Stimulated activated CD8-positive, alpha-beta memory T cell treated with anti-CD3 and anti-CD28 coated beads, Interleukin-15, amount 100 ng/mL, for 4 hours (primary cell): ENCODE measurements around the gene NUP205.

Source experiments
- DNase-seq, 2 donors: peaks; one replicate each; pipeline ENCODE4 v3.0.0-alpha.2; 2020; ENCODE audit warnings: low read depth in 2 of 2

Gene NUP205, protein sequence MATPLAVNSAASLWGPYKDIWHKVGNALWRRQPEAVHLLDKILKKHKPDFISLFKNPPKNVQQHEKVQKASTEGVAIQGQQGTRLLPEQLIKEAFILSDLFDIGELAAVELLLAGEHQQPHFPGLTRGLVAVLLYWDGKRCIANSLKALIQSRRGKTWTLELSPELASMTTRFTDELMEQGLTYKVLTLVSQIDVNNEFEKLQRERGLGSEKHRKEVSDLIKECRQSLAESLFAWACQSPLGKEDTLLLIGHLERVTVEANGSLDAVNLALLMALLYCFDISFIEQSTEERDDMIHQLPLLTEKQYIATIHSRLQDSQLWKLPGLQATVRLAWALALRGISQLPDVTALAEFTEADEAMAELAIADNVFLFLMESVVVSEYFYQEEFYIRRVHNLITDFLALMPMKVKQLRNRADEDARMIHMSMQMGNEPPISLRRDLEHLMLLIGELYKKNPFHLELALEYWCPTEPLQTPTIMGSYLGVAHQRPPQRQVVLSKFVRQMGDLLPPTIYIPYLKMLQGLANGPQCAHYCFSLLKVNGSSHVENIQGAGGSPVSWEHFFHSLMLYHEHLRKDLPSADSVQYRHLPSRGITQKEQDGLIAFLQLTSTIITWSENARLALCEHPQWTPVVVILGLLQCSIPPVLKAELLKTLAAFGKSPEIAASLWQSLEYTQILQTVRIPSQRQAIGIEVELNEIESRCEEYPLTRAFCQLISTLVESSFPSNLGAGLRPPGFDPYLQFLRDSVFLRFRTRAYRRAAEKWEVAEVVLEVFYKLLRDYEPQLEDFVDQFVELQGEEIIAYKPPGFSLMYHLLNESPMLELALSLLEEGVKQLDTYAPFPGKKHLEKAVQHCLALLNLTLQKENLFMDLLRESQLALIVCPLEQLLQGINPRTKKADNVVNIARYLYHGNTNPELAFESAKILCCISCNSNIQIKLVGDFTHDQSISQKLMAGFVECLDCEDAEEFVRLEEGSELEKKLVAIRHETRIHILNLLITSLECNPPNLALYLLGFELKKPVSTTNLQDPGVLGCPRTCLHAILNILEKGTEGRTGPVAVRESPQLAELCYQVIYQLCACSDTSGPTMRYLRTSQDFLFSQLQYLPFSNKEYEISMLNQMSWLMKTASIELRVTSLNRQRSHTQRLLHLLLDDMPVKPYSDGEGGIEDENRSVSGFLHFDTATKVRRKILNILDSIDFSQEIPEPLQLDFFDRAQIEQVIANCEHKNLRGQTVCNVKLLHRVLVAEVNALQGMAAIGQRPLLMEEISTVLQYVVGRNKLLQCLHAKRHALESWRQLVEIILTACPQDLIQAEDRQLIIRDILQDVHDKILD (N-terminal part only)

GRCh38 chr7:135557455-135558336 lies at the start of gene NUP205:
TSS of gene NUP205 (plus strand) at chr7:135557917. CDS start at chr7:135557945, 28 bp downstream.
- DNase-seq: peak; percentile 41 to 60

- no peak for DNase-seq
Observed at GRCh38 chr7:135508883-135509588, 48.7 kb upstream of the NUP205 start.

DNA sequence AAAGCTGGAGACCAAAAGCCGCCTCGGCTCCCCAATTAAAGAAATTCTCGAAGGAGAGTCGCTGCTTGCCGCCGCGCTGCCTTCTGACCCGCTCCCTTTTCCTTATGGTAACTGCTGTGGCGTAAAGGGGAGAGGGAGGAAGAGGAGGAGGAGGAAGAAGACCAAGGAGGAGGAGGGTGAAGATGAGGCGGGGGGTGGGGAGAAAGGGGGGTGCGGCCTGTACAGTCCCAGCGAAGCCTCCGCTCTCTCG lies 48.2 kb upstream of the NUP205 start:
- no peak for DNase-seq

- peak; percentile 96 to 98 for DNase-seq
Observed at GRCh38 chr7:135509839-135510591, 47.7 kb upstream of the NUP205 start, which contains the start of gene CNOT4. TSS of gene CNOT4 (minus strand) at chr7:135510102. CDS start at chr7:135438331, 71,771 bp downstream.

GRCh38 chr7:135510592-135511183 lies 47.0 kb upstream of the NUP205 start:
- DNase-seq: no peak

- no peak for DNase-seq
Observed at GRCh38 chr7:135512135-135512887, 45.4 kb upstream of the NUP205 start.

DNA sequence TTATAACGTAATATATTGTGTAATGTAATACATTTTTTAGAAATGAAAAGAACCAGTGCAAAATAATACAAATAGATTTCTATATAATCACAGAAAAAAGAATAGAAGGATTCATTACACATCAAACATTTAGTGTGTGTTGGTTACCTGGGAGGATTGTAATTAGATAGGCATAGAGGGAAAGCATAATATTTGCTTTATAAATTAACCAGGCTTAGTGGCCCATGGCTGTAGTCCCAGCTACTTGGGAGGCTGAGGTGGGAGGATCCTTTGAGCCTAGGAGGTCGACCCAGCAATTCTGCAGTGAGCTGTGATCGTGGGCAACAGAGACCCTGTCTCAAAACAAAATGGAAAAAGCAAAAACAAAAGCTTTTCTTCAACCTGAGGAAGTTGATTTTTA lies 42.9 kb upstream of the NUP205 start:
- DNase-seq: no peak

- DNase-seq: no peak
Observed at GRCh38 chr7:135517060-135517459, 40.7 kb upstream of the NUP205 start.

DNA sequence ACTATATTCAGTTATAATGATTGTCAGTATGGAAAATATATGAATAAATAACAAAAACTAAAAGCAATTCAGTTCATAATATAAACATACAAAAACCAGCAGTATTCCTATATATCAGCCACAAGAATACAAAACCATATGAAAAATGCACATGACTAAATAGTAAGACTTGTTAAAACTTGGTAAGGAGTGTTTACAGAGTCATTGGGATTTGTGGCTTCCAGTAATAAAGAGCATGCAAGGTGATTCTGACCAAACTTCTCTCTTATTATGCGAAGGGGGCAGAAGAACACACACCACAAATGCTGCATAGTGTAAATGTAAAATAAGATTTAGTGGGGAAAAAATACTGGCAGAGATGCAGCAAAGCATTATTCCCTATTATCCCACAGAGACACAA lies 39.0 kb upstream of the NUP205 start:
- no peak for DNase-seq

GRCh38 chr7:135519233-135519688 lies 38.5 kb upstream of the NUP205 start:
- DNase-seq: no peak

- no peak for DNase-seq
Observed at GRCh38 chr7:135519871-135520270, 37.8 kb upstream of the NUP205 start.

DNA sequence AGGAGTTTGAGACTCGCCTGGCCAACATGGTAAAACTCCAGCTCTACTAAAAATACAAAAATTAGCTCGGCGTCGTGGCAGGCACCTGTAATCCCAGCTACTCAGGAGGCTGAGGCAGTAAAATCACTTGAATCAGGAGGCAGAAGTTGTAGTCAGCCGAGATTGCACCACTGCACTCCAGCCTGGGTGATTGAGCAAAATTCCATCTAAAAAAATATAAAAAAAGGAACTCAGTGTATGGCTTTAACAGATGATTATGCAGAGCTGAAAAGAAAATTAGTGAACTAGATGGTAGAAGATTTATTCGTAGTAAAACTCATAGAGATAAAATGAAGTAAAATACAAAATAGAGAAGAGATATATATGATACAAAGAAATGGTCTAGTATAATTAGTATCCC lies 35.2 kb upstream of the NUP205 start:
- no peak for DNase-seq

- DNase-seq: no peak
Observed at GRCh38 chr7:135523146-135523545, 34.6 kb upstream of the NUP205 start.

DNA sequence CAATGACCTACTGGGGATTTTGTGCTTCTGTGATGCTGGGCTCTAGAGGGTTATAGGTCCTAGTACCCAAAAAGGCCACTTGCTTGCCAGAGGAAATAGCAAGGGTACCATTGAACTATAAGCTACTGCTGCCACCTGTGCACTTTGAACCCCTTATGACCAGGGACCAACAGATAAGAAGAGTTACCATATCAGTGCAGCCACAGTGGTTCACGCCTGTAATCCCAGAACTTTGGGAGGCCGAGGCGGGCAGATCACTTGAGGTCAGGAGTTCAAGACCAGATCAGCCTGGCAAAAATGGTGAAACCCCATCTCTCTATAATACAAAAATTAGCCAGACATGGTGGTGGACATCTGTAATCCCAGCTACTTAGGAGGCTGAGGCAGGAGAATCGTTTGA lies 32.3 kb upstream of the NUP205 start:
- no peak for DNase-seq

GRCh38 chr7:135527025-135527424 lies 30.7 kb upstream of the NUP205 start:
- no peak for DNase-seq

- no peak for DNase-seq
Observed at GRCh38 chr7:135536150-135536549, 21.6 kb upstream of the NUP205 start.

- no peak for DNase-seq
Observed at GRCh38 chr7:135537453-135537852, 20.3 kb upstream of the NUP205 start.

DNA sequence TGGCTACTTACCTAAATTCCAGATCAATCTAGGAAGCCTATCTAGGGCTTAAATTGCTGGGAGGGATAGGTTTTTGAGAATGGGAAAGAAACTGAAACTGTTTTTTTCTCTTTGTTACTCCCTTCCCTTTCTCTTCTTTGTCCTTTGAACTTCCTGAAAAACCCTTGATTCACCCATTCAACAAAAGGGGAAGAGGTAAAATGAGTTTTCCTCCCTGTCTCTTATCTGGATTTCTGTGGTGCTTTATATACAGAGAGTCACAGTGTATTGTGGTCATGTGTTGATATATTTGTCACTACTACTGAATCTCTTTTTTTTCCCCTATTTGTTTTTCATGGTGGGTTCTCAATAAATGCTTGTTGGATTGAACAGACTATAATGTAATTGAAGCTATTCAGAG lies 19.8 kb upstream of the NUP205 start:
- DNase-seq: no peak
